Measurements from ENCODE around the gene RNF130.

DNA sequence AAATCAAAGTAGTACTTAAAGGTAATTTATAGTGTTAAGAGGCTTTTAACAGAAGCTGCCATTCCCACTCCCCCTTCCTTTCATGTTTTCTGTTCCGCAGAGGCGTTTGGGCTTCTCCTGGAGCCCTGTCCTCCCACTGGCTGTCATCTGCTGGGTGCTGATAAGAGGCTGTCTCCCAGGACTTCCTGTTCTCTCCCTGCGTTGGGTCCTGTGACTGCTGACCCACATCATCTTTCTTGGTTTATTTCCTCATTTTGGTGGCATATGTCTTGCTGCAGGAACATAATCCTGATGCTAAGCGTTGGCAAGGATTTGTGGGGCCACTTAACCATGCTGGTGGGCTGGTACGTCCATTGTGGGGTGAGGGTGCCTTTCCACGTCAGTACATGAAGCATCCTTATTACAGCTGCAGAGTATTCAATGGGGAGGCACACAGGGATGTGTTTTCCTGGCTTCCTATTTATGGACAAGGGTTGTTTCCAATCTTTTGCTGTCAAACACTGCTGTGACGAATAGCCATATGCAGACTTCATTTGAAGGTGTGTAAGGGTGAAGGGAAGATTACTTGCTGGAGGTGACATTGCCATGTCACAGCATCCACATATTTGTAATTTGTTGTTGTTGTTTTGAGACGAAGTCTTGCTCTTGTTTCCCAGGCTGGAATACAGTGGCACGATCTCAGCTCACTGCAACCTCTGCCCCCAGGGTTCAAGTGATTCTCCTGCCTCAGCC, 22.3 kb upstream of the RNF130 start:
- TF ChIP-seq, protein P1, sequence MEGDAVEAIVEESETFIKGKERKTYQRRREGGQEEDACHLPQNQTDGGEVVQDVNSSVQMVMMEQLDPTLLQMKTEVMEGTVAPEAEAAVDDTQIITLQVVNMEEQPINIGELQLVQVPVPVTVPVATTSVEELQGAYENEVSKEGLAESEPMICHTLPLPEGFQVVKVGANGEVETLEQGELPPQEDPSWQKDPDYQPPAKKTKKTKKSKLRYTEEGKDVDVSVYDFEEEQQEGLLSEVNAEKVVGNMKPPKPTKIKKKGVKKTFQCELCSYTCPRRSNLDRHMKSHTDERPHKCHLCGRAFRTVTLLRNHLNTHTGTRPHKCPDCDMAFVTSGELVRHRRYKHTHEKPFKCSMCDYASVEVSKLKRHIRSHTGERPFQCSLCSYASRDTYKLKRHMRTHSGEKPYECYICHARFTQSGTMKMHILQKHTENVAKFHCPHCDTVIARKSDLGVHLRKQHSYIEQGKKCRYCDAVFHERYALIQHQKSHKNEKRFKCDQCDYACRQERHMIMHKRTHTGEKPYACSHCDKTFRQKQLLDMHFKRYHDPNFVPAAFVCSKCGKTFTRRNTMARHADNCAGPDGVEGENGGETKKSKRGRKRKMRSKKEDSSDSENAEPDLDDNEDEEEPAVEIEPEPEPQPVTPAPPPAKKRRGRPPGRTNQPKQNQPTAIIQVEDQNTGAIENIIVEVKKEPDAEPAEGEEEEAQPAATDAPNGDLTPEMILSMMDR (IDR thresholded peaks at IDR 0.05; ENCODE audit: low read length): no peak
- no peak for TF ChIP-seq EZH2 (IDR thresholded peaks at IDR 0.05; ENCODE audit: borderline replicate concordance, low read length)

All from OCI-LY1 (cell line).